MM.1S (cell line): ENCODE results near the gene SAMD14.

ENCODE experiments used
- EZH2 ChIP-seq: fragments of 300-600 bp; sonication (generic); optimal IDR thresholded peaks from 2 replicates; pipeline ENCODE3; 2017; ENCODE audit warnings: low read depth, mild to moderate bottlenecking, antibody characterized with exemption, low read length, mixed read lengths
- TF ChIP-seq, protein P1 (sequence below): fragments of 300-600 bp; sonication (generic); IDR thresholded peaks from 2 replicates; pipeline ENCODE4 v1.5.1; 2016; ENCODE audit warnings: antibody characterized with exemption, low read length, mixed read lengths

DNA sequence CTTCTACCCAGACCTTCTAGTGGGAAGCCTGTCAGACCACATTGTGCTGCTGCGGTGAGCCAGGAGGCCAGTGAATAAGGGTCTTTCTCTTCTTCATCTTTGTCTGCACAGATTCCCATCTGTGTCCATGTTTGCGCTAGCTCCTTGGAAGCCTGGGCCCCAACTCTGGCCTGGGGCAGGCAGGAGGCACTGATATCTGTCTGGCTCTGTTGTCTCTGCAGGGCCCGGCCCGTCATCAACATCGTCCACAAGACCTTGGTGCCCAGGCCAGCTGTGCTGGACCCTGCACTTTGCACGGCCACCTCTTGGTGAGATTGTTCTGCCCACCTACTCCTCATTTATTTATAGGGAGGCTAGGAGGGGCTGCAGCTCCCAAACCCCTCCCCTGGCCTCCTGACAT, 55.7 kb downstream of the SAMD14 start:
- TF ChIP-seq EZH2 = no peak
- TF ChIP-seq, protein P1, sequence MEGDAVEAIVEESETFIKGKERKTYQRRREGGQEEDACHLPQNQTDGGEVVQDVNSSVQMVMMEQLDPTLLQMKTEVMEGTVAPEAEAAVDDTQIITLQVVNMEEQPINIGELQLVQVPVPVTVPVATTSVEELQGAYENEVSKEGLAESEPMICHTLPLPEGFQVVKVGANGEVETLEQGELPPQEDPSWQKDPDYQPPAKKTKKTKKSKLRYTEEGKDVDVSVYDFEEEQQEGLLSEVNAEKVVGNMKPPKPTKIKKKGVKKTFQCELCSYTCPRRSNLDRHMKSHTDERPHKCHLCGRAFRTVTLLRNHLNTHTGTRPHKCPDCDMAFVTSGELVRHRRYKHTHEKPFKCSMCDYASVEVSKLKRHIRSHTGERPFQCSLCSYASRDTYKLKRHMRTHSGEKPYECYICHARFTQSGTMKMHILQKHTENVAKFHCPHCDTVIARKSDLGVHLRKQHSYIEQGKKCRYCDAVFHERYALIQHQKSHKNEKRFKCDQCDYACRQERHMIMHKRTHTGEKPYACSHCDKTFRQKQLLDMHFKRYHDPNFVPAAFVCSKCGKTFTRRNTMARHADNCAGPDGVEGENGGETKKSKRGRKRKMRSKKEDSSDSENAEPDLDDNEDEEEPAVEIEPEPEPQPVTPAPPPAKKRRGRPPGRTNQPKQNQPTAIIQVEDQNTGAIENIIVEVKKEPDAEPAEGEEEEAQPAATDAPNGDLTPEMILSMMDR = no peak
